Prostate gland (tissue), 2 donors: Measurements from ENCODE around the gene PLA2G2C.

Source experiments
- CTCF ChIP-seq, 4 experiments: fragments of 200-600 bp in 2 of 4; fragments of 450-650 bp in 2 of 4; sonication (generic) in 2 of 4; IDR thresholded peaks; 1 replicate in 3 of 4; 2 replicates in 1 of 4; pipeline ENCODE4 v1.5.1; 2016 to 2019; ENCODE audit warnings: antibody characterized with exemption in 4 of 4, mild to moderate bottlenecking in 2 of 4, moderate library complexity in 2 of 4
- POLR2A ChIP-seq: fragments of 450-650 bp; IDR thresholded peaks from one replicate; pipeline ENCODE4 v1.6.1; 2016; ENCODE audit warnings: antibody characterized with exemption, mild to moderate bottlenecking
- POLR2AphosphoS5 ChIP-seq: sonication (generic); formaldehyde crosslinking; IDR thresholded peaks from one replicate; pipeline ENCODE4 v1.6.1; 2017; ENCODE audit warnings: antibody characterized with exemption

- TF ChIP-seq CTCF (IDR thresholded peaks at IDR 0.05), result no peak
- TF ChIP-seq POLR2A, result no peak
- TF ChIP-seq POLR2AphosphoS5, result no peak
Observed at GRCh38 chr1:20220036-20220435, 33.7 kb upstream of the PLA2G2C start.
